HG02798 (cell line): Measurements from ENCODE around the gene STAC3.

ENCODE experiments used
- ATAC-seq: cut with Tn5 transposase; IDR thresholded peaks from one replicate; pipeline ENCODE4 v1.9.1; 2021; ENCODE audit warnings: mild to moderate bottlenecking; ENCODE audit not compliant: unreplicated experiment, poor library complexity

The STAC3 gene

DNA sequence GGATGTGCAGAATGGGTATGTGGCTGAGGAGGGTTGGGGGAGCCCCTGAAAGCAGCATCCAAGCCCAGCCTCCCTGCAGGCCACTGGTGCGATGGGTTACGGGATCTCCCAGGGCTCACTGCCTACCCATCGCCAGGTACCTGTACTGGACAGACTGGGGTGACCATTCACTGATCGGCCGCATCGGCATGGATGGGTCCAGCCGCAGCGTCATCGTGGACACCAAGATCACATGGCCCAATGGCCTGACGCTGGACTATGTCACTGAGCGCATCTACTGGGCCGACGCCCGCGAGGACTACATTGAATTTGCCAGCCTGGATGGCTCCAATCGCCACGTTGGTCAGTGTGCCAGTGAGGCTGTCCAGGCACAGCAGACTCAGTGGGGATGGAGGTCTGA is 52.7 kb downstream of the STAC3 start:
- no peak for ATAC-seq

DNA sequence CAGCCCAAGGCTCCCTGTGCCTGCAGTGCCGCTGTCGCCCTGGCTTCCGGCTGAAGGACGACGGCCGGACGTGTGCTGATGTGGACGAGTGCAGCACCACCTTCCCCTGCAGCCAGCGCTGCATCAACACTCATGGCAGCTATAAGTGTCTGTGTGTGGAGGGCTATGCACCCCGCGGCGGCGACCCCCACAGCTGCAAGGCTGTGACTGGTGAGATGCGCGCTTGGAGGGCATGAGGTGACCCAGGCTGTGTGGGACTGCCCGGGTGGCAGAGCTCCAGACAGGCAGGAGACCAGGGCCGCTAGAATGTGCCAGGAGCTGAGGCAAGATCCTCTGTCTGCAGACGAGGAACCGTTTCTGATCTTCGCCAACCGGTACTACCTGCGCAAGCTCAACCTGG is 54.0 kb downstream of the STAC3 start:
- no peak for ATAC-seq

DNA sequence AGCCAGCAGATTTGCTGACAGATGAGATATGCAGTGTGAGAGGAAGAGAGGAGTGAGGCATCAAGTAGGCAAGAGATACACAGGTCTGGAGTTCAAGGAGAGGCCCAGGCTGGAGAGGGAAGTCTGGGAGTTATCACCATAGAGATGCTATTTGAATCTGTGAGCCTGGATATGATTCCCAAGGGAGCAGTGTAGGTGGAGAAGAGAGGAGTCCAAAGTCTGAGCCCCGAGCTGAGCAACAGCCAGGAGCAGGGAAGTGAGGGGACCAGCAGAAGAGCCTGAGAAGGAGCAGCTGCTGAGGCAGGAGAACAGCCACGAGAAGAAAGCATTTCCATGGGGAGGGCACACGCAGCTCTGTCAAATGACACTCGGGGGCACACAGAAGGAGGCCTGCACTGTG is 54.5 kb downstream of the STAC3 start:
- ATAC-seq, result no peak

DNA sequence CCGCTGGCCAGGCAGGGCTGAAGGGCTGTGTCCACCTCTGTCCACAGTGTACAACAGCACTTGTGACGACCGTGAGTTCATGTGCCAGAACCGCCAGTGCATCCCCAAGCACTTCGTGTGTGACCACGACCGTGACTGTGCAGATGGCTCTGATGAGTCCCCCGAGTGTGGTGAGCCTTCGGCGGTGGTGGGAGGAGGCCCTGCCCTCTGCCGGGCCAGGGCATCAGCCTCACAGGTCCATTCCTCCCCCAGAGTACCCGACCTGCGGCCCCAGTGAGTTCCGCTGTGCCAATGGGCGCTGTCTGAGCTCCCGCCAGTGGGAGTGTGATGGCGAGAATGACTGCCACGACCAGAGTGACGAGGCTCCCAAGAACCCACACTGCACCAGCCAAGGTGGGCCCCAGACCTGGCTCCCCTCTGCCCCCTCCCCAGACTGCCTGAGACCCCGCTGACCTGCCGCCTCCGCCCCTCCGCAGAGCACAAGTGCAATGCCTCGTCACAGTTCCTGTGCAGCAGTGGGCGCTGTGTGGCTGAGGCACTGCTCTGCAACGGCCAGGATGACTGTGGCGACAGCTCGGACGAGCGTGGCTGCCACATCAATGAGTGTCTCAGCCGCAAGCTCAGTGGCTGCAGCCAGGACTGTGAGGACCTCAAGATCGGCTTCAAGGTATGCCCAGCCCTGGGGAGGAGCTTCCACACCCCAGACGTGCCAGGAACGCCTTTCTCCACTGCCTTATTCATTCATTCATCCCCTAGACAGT is 55.2 kb downstream of the STAC3 start:
- ATAC-seq, result no peak

DNA sequence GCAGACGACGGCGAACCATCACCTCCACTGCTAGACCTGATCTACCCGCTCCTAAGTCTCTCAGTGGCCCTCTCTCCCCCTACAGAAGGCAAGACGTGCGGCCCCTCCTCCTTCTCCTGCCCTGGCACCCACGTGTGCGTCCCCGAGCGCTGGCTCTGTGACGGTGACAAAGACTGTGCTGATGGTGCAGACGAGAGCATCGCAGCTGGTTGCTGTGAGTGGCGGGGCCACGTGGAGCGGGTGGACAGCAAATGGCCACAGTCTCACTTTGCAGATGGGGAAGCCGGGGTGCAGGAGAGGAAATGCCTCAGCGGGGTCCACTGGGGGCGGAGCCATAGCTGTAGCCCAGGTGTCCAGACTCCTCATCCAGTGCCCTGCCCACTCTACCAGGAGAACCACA is 55.8 kb downstream of the STAC3 start:
- ATAC-seq, result no peak

DNA sequence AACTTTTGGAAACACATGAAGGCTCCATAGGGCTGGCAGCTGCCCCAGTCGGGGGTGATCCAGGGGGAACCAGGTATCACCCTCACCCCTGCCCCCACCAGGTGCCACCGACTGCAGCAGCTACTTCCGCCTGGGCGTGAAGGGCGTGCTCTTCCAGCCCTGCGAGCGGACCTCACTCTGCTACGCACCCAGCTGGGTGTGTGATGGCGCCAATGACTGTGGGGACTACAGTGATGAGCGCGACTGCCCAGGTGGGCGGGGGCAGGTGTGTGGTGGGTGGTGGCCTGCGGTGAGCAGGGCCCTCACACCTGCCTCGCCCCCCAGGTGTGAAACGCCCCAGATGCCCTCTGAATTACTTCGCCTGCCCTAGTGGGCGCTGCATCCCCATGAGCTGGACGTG is 56.7 kb downstream of the STAC3 start:
- ATAC-seq, result no peak

DNA sequence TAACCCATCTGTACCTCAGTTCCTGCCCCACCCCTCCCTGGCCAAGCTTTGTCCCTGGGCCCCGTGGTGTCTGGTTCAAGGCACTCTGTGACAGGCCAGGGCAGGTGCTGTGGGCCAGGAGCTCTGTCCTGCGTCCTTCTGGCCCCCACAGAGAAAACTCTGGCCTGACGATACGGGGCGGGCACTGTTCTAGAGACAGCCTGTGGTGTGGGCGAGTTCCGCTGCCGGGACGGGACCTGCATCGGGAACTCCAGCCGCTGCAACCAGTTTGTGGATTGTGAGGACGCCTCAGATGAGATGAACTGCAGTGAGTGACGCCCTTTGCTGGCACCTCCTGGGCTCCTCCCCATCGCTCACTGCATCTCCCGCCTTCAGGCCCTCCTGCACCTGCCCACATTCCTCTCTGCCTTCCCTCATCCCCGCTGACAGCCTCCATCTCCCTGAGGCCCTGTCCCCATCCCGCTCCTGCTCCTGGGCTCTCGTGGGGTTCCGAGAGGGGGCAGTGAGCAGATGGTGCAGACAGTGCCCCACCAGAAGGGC is 57.2 kb downstream of the STAC3 start:
- ATAC-seq, result no peak
